ENCODE results near the gene ARHGEF1.
"Not testable (repeated sequence)": the region's sequence is repeated elsewhere in the genome, so short reads cannot be mapped to it uniquely, and the experiment has no call there.

Gene ARHGEF1

DNA sequence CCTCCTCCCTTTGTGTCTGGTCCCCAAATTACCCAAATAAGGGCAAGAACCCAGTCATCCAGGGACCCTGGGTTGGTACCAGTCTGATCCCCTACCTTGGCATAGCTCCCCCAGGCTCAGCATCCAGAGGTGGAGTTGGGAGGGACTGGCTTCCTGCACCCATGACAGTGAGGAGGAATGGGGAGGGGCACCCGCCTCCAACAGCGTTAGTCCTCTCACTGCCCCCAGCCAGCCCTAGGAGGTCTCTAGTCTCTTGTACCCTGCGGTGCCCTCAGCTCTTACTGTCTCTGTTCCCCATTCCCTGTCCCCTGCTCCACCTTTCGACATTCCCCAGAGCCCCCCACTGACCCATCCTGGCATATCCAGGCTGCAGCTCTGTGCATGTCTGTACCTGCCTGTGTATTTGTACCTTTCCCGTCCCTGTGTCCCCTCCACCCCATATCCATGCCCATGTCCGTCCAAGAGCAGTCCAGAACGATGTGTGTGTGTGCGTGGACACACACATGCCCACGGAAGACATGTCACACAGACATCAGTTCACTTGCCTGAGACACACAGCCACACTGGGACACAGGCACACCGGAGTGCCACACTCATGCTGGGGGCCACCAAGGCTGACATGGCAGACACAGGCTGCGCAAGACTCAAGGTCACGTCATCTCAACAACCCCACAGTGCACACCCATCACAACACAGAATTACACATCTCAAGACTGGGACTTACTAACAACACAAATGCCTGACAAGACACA lies 27.4 kb downstream of the ARHGEF1 start:
- no peak overlapping the region for H3K9ac ChIP-seq (ENCODE audit: low read length)
- H3K9me3 ChIP-seq (ENCODE audit: control insufficient read depth, low read depth, low read length): no peaks in the 10 kb centered on the region
- peaks cover 68% of the 10 kb centered on the region for H3K27me3 ChIP-seq (ENCODE audit: control insufficient read depth, insufficient read depth, low read length)
- no peak overlapping the region for H3K4me3 ChIP-seq (ENCODE audit: low read length)
- H3K27ac ChIP-seq (ENCODE audit: low read length): no peak overlapping the region
- H3K36me3 ChIP-seq (ENCODE audit: control insufficient read depth, low read depth, low read length): no peaks in the 10 kb centered on the region
- H3K4me1 ChIP-seq (ENCODE audit: control insufficient read depth, low read depth, low read length): no peaks in the 10 kb centered on the region

GRCh38 chr19:41910992-41911888 lies 28.3 kb downstream of the ARHGEF1 start:
- Histone ChIP-seq H3K9ac (ENCODE audit: low read length) (no peak overlapping the region), H3K27me3 (ENCODE audit: control insufficient read depth, insufficient read depth, low read length) (peaks cover 77% of the 10 kb centered on the region), H3K36me3 (ENCODE audit: control insufficient read depth, low read depth, low read length) (no peaks in the 10 kb centered on the region), H3K4me3 (ENCODE audit: low read length) (no peak overlapping the region), H3K27ac (ENCODE audit: low read length) (no peak overlapping the region), H3K9me3 (ENCODE audit: control insufficient read depth, low read depth, low read length) (no peaks in the 10 kb centered on the region), H3K4me1 (ENCODE audit: control insufficient read depth, low read depth, low read length) (no peaks in the 10 kb centered on the region)

DNA sequence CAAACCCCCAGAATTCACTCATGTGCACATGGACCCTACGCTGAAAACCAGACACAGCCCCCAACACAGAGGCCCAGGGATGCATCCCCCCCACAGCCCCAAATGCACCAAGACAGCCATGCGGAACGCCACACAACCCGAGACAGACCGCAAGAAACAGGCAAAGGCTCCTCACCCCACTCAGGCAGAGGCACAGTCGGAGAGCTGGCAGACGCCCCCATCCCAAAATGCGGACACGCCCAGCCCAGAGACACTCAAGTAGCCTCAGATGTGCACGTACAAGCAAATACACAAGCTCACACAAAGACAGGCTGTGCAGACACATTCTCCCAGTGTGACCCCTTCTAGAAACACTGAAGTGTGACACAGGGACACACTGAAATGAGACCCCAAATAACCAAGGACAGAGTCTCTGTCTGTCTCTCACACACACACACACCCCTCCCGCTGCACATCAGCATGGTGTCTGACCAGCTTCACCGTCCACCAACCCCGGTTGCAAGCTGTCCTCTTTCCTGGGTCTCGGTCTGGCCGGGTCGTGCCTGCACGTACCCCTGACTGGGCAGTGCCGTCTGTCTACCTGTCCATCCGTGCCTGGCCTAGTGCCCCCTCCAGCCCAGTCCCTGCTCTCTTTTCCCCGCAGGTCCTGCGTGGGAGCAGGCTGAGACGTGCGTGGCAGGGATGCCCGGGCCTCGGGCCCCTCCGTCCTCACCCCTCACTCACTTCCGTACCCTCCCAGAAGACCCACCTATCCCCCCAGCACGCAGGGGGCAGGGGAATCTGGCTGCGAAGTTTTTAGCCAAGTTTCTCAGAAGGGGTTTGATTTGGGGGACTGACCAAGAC lies 29.1 kb downstream of the ARHGEF1 start:
- no peak overlapping the region for H3K4me3 ChIP-seq (ENCODE audit: low read length)
- no peak overlapping the region for H3K27ac ChIP-seq (ENCODE audit: low read length)
- H3K27me3 ChIP-seq (ENCODE audit: control insufficient read depth, insufficient read depth, low read length): peaks cover 85% of the 10 kb centered on the region
- no peaks in the 10 kb centered on the region for H3K9me3 ChIP-seq (ENCODE audit: control insufficient read depth, low read depth, low read length)
- no peaks in the 10 kb centered on the region for H3K4me1 ChIP-seq (ENCODE audit: control insufficient read depth, low read depth, low read length)
- H3K36me3 ChIP-seq (ENCODE audit: control insufficient read depth, low read depth, low read length): no peaks in the 10 kb centered on the region
- H3K9ac ChIP-seq (ENCODE audit: low read length): no peak overlapping the region

DNA sequence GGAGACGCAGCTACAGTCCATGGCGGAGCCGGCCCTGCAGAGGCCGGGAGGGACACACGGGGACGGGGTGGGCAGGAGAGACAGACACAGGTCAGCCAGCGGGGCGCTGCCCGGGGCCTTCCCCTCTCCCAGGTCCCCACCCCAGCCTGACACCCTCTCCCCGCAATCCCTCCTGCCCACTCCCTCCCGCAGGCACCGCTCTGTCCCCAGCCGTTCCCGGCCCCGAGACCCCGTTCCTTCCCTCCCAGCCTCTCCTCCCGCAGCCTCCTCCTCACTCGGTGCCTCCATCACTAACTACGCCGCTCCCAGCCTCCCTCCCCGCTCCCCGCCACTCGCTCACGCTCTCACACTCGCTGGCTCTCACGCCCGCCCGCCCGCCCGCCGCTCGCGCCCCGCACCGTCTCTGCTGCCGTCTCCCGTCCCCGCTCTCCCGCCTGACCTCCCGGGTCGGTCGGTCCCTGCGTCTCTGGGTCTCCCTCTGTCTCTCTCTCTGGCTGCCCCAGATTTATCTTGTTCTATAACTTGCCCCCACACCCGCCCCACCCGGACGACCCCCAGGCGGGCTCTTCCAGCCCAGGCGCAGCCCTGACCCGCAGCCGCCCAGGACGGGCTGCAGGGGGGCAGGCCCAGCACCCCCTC lies 30.0 kb downstream of the ARHGEF1 start:
- Histone ChIP-seq H3K4me1 (ENCODE audit: control insufficient read depth, low read depth, low read length) (no peaks in the 10 kb centered on the region), H3K27ac (ENCODE audit: low read length) (no peak overlapping the region), H3K9ac (ENCODE audit: low read length) (no peak overlapping the region), H3K36me3 (ENCODE audit: control insufficient read depth, low read depth, low read length) (no peaks in the 10 kb centered on the region), H3K9me3 (ENCODE audit: control insufficient read depth, low read depth, low read length) (no peaks in the 10 kb centered on the region), H3K27me3 (ENCODE audit: control insufficient read depth, insufficient read depth, low read length) (peaks cover 94% of the 10 kb centered on the region), H3K4me3 (ENCODE audit: low read length) (peak overlapping the region; percentile 21)

- peaks cover 100% of the 10 kb centered on the region for H3K27me3 ChIP-seq (ENCODE audit: control insufficient read depth, insufficient read depth, low read length)
- no peak overlapping the region for H3K4me3 ChIP-seq (ENCODE audit: low read length)
- no peak overlapping the region for H3K9ac ChIP-seq (ENCODE audit: low read length)
These were observed 30.8 kb downstream of the ARHGEF1 start for GRCh38 chr19:41913538-41914423.

DNA sequence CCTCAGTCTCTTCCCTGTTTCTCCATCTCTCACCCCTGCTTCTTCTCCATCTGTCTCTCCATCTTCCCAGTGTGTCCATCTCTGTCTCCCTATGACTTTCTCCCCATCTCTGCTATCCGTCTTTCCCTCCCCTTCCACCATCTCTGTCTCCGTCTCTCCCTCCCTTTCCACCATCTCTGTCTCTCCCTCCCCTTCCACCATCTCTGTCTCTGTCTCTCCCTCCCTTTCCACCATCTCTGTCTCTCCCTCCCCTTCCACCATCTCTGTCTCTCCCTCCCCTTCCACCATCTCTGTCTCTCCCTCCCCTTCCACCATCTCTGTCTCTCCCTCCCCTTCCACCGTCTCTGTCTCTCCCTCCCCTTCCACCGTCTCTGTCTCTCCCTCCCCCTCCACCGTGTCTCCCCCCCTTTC lies 31.4 kb downstream of the ARHGEF1 start:
- H3K36me3 ChIP-seq (ENCODE audit: control insufficient read depth, low read depth, low read length); H3K27ac ChIP-seq (ENCODE audit: low read length); H3K9me3 ChIP-seq (ENCODE audit: control insufficient read depth, low read depth, low read length); H3K9ac ChIP-seq (ENCODE audit: low read length); H3K4me3 ChIP-seq (ENCODE audit: low read length); H3K4me1 ChIP-seq (ENCODE audit: control insufficient read depth, low read depth, low read length): not testable (repeated sequence)
- H3K27me3 ChIP-seq (ENCODE audit: control insufficient read depth, insufficient read depth, low read length): peaks cover 100% of the 10 kb centered on the region

More at GRCh38 chr19:41913538-41914423, 30.8 kb downstream of the ARHGEF1 start:
- Histone ChIP-seq H3K36me3 (ENCODE audit: control insufficient read depth, low read depth, low read length) (no peaks in the 10 kb centered on the region), H3K4me1 (ENCODE audit: control insufficient read depth, low read depth, low read length) (no peaks in the 10 kb centered on the region), H3K27ac (ENCODE audit: low read length) (no peak overlapping the region), H3K9me3 (ENCODE audit: control insufficient read depth, low read depth, low read length) (no peaks in the 10 kb centered on the region)

DNA sequence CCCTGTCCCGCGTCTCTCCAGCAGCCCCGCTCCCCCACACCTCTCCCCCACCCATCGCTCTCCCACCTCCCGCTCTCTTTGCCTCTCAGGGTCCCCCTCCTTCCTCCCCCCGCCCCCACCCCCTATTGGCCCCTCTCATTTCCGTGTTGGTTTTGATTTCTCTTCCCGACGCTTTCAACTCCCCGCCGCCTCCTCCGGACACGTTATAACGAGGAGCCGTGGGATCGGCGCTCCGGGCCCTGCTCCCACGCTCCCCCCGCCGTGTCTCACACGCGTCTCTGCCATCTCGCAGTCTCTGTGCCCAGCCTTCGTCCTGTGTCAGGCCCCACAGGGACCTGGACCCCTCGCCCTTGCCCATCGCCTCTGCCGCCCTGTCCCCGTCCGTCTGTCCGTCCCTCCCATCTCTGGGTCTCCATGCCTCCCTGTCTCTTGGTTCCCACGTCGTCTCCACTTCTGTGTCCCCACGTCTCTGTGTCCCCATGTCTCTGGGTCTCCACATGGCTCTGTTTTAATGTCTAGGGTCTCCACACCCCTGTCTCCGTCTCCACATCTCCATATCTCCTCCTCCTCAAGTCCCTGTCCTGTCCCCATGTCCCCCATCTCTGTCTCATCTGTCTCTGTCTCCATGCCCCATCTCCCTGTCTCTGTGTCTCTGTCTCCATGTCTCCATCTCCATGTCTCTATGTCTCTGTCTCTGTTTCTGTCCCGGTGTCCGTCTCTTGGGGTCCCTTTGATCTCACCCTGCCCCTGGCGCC lies 32.2 kb downstream of the ARHGEF1 start:
- peaks cover 100% of the 10 kb centered on the region for H3K27me3 ChIP-seq (ENCODE audit: control insufficient read depth, insufficient read depth, low read length)
- H3K9me3 ChIP-seq (ENCODE audit: control insufficient read depth, low read depth, low read length): no peaks in the 10 kb centered on the region
- H3K4me1 ChIP-seq (ENCODE audit: control insufficient read depth, low read depth, low read length): no peaks in the 10 kb centered on the region
- no peaks in the 10 kb centered on the region for H3K36me3 ChIP-seq (ENCODE audit: control insufficient read depth, low read depth, low read length)
- no peak overlapping the region for H3K4me3 ChIP-seq (ENCODE audit: low read length)
- no peak overlapping the region for H3K27ac ChIP-seq (ENCODE audit: low read length)
- H3K9ac ChIP-seq (ENCODE audit: low read length): no peak overlapping the region

DNA sequence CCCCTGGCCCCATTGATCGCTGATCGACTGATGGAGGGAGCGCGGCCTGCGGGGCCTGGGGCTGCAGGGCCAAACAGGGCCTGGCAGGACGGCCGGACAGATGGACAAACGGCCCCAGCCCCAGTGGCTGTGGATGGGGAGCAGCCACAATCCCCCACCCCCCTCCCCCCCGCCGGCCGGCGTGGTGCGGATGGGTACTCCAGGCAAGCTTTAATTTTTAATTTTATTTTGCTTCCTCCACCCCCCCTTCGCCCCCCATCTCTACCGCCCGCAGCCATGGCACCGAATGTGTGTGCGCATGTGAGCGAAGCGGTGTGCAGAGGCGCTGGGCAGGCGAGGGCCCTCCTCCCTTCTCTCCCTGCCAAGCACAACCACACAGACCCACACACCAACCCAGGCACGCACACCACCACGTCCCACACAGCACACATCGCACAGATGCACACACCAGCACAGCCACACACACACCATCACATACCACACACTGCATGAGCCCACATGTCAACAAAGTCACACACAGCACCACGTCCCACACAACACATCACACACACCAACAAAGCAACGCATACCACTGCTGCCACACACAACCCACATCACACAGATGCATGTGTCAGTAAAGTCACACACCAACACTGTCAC lies 32.9 kb downstream of the ARHGEF1 start:
- Histone ChIP-seq H3K36me3 (ENCODE audit: control insufficient read depth, low read depth, low read length) (no peaks in the 10 kb centered on the region), H3K4me1 (ENCODE audit: control insufficient read depth, low read depth, low read length) (no peaks in the 10 kb centered on the region), H3K4me3 (ENCODE audit: low read length) (no peak overlapping the region), H3K9ac (ENCODE audit: low read length) (no peak overlapping the region), H3K27me3 (ENCODE audit: control insufficient read depth, insufficient read depth, low read length) (peaks cover 100% of the 10 kb centered on the region), H3K27ac (ENCODE audit: low read length) (no peak overlapping the region), H3K9me3 (ENCODE audit: control insufficient read depth, low read depth, low read length) (no peaks in the 10 kb centered on the region)

DNA sequence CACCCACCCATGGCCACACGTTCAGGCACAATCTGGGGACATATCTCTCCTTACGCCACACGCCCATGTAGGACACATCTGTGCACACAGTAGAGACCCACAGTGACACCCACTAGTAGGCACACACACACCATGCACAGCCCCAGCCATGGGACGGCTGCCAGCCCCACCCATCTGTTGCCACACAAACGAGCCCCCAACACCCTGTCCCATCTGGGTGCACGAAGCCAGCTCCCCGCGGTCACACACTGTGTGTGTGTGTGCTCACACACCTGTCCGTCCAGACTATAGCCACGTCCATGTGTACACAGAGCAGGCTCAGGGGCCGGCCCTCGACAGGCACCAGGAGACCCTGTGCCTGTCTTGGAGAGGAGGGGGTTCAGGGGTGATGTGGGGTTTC lies 34.7 kb downstream of the ARHGEF1 start:
- no peak overlapping the region for H3K27ac ChIP-seq (ENCODE audit: low read length)

More for the DNA sequence above, 34.7 kb downstream of the ARHGEF1 start:
- H3K9me3 ChIP-seq (ENCODE audit: control insufficient read depth, low read depth, low read length): no peaks in the 10 kb centered on the region
- no peak overlapping the region for H3K4me3 ChIP-seq (ENCODE audit: low read length)
- H3K4me1 ChIP-seq (ENCODE audit: control insufficient read depth, low read depth, low read length): peaks cover 3% of the 10 kb centered on the region
- no peaks in the 10 kb centered on the region for H3K36me3 ChIP-seq (ENCODE audit: control insufficient read depth, low read depth, low read length)
- no peak overlapping the region for H3K9ac ChIP-seq (ENCODE audit: low read length)
- H3K27me3 ChIP-seq (ENCODE audit: control insufficient read depth, insufficient read depth, low read length): peaks cover 100% of the 10 kb centered on the region
